A549 treated with DMSO at 1 μM for 4 hours (cell line): ENCODE data around the gene GOLGA6L24. TPM values are rescaled to one million over a fixed set of nuclear protein-coding genes. Genes with fewer than 3 reads are reported as not detected.

Source experiments
- total RNA-seq: library from RNA; stranded (reverse); fragments of 200-300 nt; extraction: Qiagen RNA extraction; gene quantifications from 5 replicates; pipeline ENCODE4 v1.2.3, GENCODE V29; 2022; ENCODE audit warnings: low read depth

GOLGA6L24 gene
- total RNA-seq: not detected in 5 replicates

GRCh38 chr15:28357984-28358383, at the start of gene GOLGA6L24:
Gene GOLGA6L24 (minus strand): TSS chr15:28358084. CDS start chr15:28358023, 61 bp downstream.

GRCh38 chr15:28378364-28378763, 20.5 kb upstream of the GOLGA6L24 start, which contains the start of gene GOLGA8F:
Gene GOLGA8F (plus strand): TSS chr15:28378664. CDS start chr15:28378762, 98 bp downstream.

GRCh38 chr15:28322129-28322588, 35.7 kb downstream of the GOLGA6L24 start, which contains the start of gene HERC2:
Gene HERC2 (minus strand): TSS chr15:28322179. CDS start chr15:28321433, 746 bp downstream.

Other genes with a start within 250 kb of the GOLGA6L24 start
- 39.8 to 56.4 TPM (median 48.8 TPM) in 5 replicates for gene HERC2, start 35.9 kb downstream of the GOLGA6L24 start, total RNA-seq
- not detected in 5 replicates for gene GOLGA8F, start 20.6 kb upstream of the GOLGA6L24 start, total RNA-seq
- 0.04 TPM in 1 of 5 replicates, not detected in the others for gene GOLGA8G, start 174.9 kb upstream of the GOLGA6L24 start, total RNA-seq
- not detected in 5 replicates for gene GOLGA6L25, start 195.5 kb upstream of the GOLGA6L24 start, total RNA-seq